Small intestine (tissue), 7 donors: ENCODE measurements around the gene DIAPH3. TPM values are rescaled to one million over a fixed set of nuclear protein-coding genes. Genes with fewer than 3 reads are reported as not detected.

Source experiments
- DNase-seq, 2 donors: peaks; one replicate each; pipeline versions ENCODE4 v3.0.0 to v3.0.0-alpha.2; 2013
- FAIRE-seq: peaks from 2 replicates; lab custom pipeline; 2012; peaks lifted over from hg19 to GRCh38; lab: Jason Lieb, UNC
- H3K27ac ChIP-seq, 3 donors: one replicate each; pipeline ENCODE4 v1.5.1; 2013; ENCODE audit warnings: low read length in 2 of 3, mild to moderate bottlenecking in 2 of 3, control low read depth in 1 of 3, inconsistent platforms in 1 of 3, low read depth in 1 of 3, moderate library complexity in 1 of 3
- H3K27me3 ChIP-seq, 3 donors: one replicate each; pipeline ENCODE4 v1.6.1; 2013; ENCODE audit warnings: low read length in 3 of 3, inconsistent platforms in 1 of 3; ENCODE audit not compliant: control insufficient read depth in 3 of 3, insufficient read depth in 3 of 3
- H3K36me3 ChIP-seq, 3 donors: one replicate each; pipeline ENCODE4 v1.6.1; 2013; ENCODE audit warnings: low read length in 3 of 3, inconsistent platforms in 1 of 3, low read depth in 1 of 3, mild to moderate bottlenecking in 1 of 3, moderate library complexity in 1 of 3; ENCODE audit not compliant: control insufficient read depth in 3 of 3, insufficient read depth in 2 of 3
- H3K4me1 ChIP-seq, 3 donors: one replicate each; pipeline ENCODE4 v1.6.1; 2013; ENCODE audit warnings: low read length in 2 of 3, inconsistent platforms in 1 of 3, low read depth in 1 of 3, mild to moderate bottlenecking in 1 of 3, moderate library complexity in 1 of 3; ENCODE audit not compliant: control insufficient read depth in 3 of 3, insufficient read depth in 2 of 3
- H3K4me3 ChIP-seq, 3 donors: one replicate each; pipeline ENCODE4 v1.5.1; 2013; ENCODE audit warnings: low read length in 3 of 3, control low read depth in 1 of 3, inconsistent platforms in 1 of 3, low read depth in 1 of 3, mild to moderate bottlenecking in 1 of 3, moderate library complexity in 1 of 3
- H3K9me3 ChIP-seq, 2 donors: one replicate each; pipeline ENCODE4 v1.6.1; 2013; ENCODE audit warnings: low read depth in 1 of 2, low read length in 1 of 2; ENCODE audit not compliant: control insufficient read depth in 2 of 2, insufficient read depth in 1 of 2
- WGBS, 3 donors: extraction: QIAGEN DNeasy Blood & Tissue Kit; methylation state at CpG; one replicate each; pipeline ENCODE4 v1.1.7; 2013; 5-methylcytosine and 5-hydroxymethylcytosine counted together
- polyA plus RNA-seq, 4 donors: library from polyadenylated mRNA; stranded (reverse) in 3 of 4; unstranded in 1 of 4; fragments of 200-250 nt in 3 of 4; fragments of 120-200 nt in 1 of 4; gene quantifications; one replicate each; pipeline versions ENCODE4 v1.2.1 to v1.2.3, GENCODE V29; 2013
- donor health status: healthy with polysubstance abuse.
- donor health status: control.
- donor health status: control.
- donor health status: Bipolar disorder and iron deficiency.
- donor health status: healthy.

Gene DIAPH3
- polyA plus RNA-seq, 4 donors: 0.67 to 4.2 (median 3.1) TPM

DNA sequence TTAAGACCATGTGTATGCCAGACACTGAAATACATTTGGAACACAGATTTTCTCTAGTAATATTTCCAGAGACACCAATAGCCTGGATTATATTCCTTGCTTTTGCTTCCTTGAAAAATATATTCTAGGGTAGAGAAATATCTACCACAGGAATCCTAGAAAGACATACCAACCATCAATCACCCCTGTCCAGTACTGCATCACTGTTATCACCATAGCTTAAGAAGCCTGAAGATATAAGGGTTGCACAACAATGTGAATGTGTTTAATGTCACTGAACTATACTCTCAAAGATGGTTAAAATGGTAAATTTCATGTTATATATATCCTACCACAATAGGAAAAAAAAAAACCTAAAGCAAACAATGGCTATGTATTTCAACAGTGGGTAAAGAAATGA is 163.6 kb downstream of the DIAPH3 start:
- peaks cover 0 to 23% (median 11%) of the 10 kb centered on the region in 3 donors for H3K4me1 ChIP-seq
- no peak for FAIRE-seq
- H3K4me3 ChIP-seq: no peak overlapping the region
- peaks cover 0 to 5% of the 10 kb centered on the region in 2 donors for H3K9me3 ChIP-seq
- H3K36me3 ChIP-seq: no peaks in the 10 kb centered on the region
- DNase-seq: no peak
- H3K27me3 ChIP-seq: no peaks in the 10 kb centered on the region
- no peak overlapping the region for H3K27ac ChIP-seq

DNA sequence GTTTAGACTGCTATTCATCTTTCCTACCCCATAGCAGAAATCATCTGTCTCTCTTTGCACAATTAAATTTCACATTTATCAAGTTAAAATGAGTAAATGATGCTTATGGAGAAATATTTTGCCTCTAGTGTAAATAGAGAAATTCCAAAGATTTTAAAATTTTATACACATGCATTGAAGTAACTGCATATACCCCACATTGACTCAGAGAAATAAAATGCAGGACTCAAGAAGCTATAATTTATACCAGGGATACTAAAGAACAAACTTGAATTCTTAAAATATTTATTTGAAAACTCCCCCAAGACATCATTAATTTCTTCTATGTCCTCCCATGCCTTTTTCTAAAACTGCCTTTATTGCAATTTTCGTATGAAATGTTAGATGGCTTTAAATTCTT is 165.8 kb downstream of the DIAPH3 start:
- WGBS, 3 donors: 86 to 96% (median 90%) methylated on average over 1 of the region's 1 CpG
- H3K4me3 ChIP-seq: no peak overlapping the region
- FAIRE-seq: no peak
- peaks cover 0 to 5% of the 10 kb centered on the region in 2 donors for H3K9me3 ChIP-seq
- DNase-seq: no peak
- H3K36me3 ChIP-seq: no peaks in the 10 kb centered on the region
- peaks cover 0 to 23% (median 11%) of the 10 kb centered on the region in 3 donors for H3K4me1 ChIP-seq
- no peak overlapping the region for H3K27ac ChIP-seq
- H3K27me3 ChIP-seq: no peaks in the 10 kb centered on the region

DNA sequence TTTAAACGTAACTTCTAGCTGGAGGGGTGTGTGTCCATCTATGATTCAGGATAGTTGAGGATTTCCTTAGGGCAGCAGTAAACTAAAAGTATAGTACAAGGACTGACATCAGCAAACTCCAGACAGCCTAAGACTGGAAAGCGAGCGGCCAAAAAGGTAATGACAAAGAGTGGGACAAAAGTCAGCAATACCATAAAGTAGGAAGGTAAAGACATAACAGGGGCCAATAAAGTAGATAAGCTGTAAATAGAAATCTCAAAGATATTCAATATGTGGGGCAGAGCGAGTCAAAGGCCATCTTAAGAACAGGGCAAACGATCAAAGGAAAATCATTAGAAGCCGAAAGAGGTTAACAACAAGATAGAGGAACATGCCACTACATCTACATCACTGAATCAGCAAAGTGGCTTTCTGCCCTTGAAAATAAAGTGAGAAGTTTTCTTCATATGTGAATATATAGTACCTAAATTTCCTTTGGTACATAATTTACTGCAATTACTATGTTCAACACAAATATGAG is 167.2 kb downstream of the DIAPH3 start:
- FAIRE-seq: no peak

DNA sequence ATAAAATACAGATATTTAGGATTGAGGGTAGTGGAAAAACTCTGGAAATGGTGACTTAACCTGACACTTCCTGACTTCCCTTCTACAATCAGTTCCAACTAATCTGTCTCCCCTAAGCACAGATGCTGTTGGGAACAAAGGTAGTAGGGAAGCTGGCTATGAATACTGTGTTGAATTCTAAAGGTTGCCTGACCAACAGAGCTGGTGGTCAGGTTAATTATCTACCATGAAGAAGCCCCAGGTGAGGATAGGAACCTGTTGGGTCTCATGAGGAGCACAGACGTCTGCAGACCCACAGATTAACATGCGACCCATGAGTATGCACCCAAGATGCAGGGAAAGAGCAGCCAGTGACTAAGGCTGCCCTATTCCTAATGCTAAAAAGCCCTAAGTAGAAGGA is 172.3 kb downstream of the DIAPH3 start:
- Histone ChIP-seq H3K36me3 (no peaks in the 10 kb centered on the region), H3K27me3 (no peaks in the 10 kb centered on the region), H3K9me3 (no peaks in the 10 kb centered on the region), H3K4me3 (no peak overlapping the region), H3K27ac (peak overlapping the region in 1 of 3 donors; percentile 13), H3K4me1 (peaks cover 0 to 10% (median 0%) of the 10 kb centered on the region in 3 donors)
- DNase-seq: peak in 1 of 2 donors; percentile 50
- 82 to 95% (median 90%) methylated on average over 2 of the region's 2 CpGs for WGBS, 3 donors
- FAIRE-seq: no peak

More for the DNA sequence above, 167.2 kb downstream of the DIAPH3 start:
- Histone ChIP-seq H3K27me3 (no peaks in the 10 kb centered on the region), H3K27ac (peak overlapping the region in 1 of 3 donors; percentile 39), H3K36me3 (no peaks in the 10 kb centered on the region), H3K9me3 (peaks cover 0 to 5% of the 10 kb centered on the region in 2 donors), H3K4me1 (peaks cover 0 to 16% (median 8%) of the 10 kb centered on the region in 3 donors), H3K4me3 (no peak overlapping the region)
- DNase-seq: peak; percentile 67 to 88
- 21 to 66% (median 38%) methylated on average over 6 of the region's 6 CpGs for WGBS, 3 donors

DNA sequence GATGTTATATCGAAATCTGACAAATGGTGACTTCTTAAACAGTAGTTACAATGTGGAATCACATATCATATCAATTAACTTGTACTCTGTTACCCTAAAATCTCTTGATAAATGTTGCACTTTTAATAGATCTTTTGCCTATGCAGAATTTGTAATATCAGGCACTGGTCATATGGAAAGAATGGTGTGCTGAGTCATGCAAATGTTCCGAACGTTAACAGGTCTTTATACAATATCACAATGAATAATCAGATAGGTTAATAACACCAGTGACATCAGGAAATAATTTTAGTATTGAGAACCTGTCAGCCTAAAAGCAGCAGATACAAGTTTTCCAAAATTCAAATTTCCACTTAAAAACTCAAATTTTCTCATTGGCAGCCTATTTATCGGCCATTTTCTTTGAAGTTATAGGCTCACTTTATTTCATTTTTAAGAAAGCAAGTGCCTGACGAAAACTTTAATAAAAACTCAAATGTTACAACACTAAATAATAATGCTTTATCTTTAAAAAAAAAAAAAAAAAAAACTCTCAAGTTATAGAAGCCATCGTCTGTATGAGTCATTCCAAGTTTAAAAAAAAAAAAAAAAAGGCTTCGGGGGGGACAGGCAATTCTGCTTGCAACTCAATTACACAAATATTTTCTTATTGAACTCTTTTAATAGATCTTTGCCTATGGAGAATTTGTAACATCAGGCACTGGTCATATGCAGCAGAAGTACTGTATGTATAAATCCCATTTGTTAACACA is 180.9 kb downstream of the DIAPH3 start:
- WGBS, 3 donors: 79 to 89% (median 86%) methylated on average over 7 of the region's 7 CpGs
- no peaks in the 10 kb centered on the region for H3K36me3 ChIP-seq
- FAIRE-seq: no peak

DNA sequence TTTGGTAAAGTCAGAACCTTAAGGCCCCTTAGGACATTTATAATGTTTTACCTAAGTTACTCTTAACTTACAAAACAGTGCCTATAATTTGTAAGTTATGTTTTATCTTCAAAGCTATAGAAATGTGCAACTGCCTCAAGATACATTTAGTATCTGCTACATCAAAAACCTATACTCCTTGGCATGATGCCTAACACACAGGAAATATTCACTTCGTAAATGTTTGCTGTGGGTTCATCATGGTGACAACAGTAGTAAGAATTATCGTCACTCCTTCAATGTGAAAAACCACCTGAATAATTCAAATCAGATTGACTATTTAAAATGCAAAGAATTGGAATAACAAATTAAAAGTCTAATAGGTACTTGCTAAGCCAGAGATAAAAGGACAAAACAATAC is 184.1 kb downstream of the DIAPH3 start:
- 84 to 90% (median 89%) methylated on average over 2 of the region's 2 CpGs for WGBS, 3 donors
- Histone ChIP-seq H3K4me3 (no peak overlapping the region), H3K27me3 (no peaks in the 10 kb centered on the region), H3K36me3 (no peaks in the 10 kb centered on the region), H3K4me1 (peaks cover 0 to 2% (median 0%) of the 10 kb centered on the region in 3 donors), H3K9me3 (no peaks in the 10 kb centered on the region), H3K27ac (no peak overlapping the region)
- FAIRE-seq (no peak), DNase-seq (no peak)

More for the DNA sequence above, 180.9 kb downstream of the DIAPH3 start:
- Histone ChIP-seq H3K27ac (no peak overlapping the region), H3K4me1 (no peaks in the 10 kb centered on the region), H3K4me3 (no peak overlapping the region), H3K27me3 (no peaks in the 10 kb centered on the region), H3K9me3 (no peaks in the 10 kb centered on the region)
- no peak for DNase-seq

DNA sequence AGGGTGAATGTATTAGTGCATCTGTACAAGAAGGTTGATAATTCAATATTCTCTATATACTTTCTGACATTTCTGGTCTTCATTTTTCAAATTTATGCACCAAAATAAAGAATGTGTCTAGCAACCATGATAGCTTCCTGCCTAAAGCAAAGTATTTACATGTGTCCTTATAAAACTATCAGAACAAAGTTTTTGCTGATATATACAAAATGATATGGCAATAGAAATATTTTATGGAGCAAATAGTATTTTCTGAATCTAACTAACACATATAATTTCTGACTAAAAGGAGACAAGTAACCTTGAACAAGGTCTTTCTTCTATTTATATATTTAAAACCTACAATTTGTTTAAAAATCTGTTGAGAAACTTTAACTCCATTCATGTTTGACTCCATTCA is 184.9 kb downstream of the DIAPH3 start:
- FAIRE-seq (no peak), DNase-seq (no peak)
- no peaks in the 10 kb centered on the region for H3K9me3 ChIP-seq
- no peak overlapping the region for H3K27ac ChIP-seq
- peaks cover 0 to 2% (median 0%) of the 10 kb centered on the region in 3 donors for H3K4me1 ChIP-seq
- H3K36me3 ChIP-seq: no peaks in the 10 kb centered on the region
- no peak overlapping the region for H3K4me3 ChIP-seq
- H3K27me3 ChIP-seq: no peaks in the 10 kb centered on the region

DNA sequence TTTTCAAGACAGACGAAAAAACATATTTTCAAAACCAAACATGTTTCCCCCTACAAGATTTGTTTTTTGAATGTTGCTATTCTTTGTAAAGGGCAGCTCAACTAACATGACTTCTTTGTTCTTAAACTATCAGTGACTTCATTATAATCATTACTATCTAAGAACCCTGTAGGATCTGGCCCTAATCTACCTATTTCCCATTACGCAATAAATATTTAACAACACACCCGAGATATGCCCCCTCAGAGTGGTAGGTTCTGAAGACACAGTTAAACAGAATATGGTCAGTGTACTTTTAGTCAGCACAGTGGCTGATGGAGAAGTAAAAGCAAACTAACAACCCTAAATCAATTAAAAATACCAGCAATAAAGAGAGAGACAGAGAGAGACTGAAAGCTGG is 186.9 kb downstream of the DIAPH3 start:
- DNase-seq (no peak), FAIRE-seq (no peak)
- H3K4me3 ChIP-seq: no peak overlapping the region
- no peaks in the 10 kb centered on the region for H3K9me3 ChIP-seq
- H3K4me1 ChIP-seq: peaks cover 0 to 2% (median 2%) of the 10 kb centered on the region in 3 donors
- H3K36me3 ChIP-seq: no peaks in the 10 kb centered on the region
- no peaks in the 10 kb centered on the region for H3K27me3 ChIP-seq
- H3K27ac ChIP-seq: no peak overlapping the region
- WGBS, 3 donors: 79 to 87% (median 85%) methylated on average over 3 of the region's 3 CpGs
